Measurements from ENCODE around the gene UNG.

UNG gene

DNA sequence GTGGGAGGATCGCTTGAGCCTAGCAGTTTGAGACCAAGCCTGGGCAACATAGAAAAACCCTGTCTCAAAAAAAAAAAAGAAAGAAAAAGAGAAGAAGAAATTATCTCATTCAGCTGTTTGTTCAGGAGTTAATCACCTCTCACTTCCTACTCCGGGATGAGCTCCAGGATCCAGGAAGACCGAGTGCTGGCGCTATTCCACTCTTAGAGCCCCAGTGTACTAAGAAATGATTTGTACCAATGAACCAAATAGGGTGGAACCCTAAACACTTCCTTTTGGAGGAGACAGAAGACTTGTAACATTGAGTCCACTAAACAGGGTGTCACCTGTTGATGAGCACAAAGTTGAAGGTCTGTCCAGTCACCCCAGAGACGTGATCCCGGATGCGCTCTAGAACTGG, 7.7 kb upstream of the UNG start:
- DNase-seq (ENCODE audit: low read depth): no peak

DNA sequence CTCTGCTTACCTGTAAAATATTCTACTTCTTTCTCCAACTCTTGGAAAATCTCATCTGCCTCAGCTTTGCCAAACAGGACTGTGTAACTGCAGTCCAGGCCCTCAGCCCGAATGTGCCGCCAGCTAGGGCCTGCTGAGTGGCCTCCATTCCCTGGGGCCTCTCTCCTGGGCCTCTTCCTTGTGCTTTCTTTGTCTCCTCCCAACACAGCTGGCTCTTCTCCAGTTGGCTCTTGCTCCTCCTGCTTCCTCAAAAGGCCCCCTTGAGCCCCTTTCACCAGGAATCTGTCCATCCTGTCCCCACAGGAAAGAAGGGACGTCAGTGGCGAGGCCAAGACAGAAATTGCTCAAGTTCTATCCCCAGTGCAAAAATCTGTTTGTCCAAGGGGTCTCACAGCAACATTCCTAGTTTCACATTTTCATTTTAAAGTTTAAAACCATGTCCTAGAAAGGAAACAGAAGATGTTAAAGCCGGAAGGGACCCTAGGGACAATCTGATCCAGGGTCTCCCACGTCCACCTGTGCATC, 4.8 kb upstream of the UNG start:
- DNase-seq (ENCODE audit: low read depth): no peak

- peak; percentile 90 for DNase-seq (ENCODE audit: low read depth)
Observed at GRCh38 chr12:109093022-109093918, 4.1 kb upstream of the UNG start, which contains the start of gene ALKBH2. TSS of gene ALKBH2 (minus strand) at chr12:109093472. CDS start at chr12:109092786, 686 bp downstream.

- no peak for DNase-seq (ENCODE audit: low read depth)
Observed at GRCh38 chr12:109097140-109097434, 310 bp upstream of the UNG start.

- DNase-seq (ENCODE audit: low read depth): no peak
Observed at GRCh38 chr12:109098183-109098604, 797 bp downstream of the UNG start.

- DNase-seq (ENCODE audit: low read depth): no peak
Observed at GRCh38 chr12:109098651-109099050, 1.3 kb downstream of the UNG start.

- DNase-seq (ENCODE audit: low read depth): no peak
Observed at GRCh38 chr12:109099431-109100020, 2.1 kb downstream of the UNG start.

DNA sequence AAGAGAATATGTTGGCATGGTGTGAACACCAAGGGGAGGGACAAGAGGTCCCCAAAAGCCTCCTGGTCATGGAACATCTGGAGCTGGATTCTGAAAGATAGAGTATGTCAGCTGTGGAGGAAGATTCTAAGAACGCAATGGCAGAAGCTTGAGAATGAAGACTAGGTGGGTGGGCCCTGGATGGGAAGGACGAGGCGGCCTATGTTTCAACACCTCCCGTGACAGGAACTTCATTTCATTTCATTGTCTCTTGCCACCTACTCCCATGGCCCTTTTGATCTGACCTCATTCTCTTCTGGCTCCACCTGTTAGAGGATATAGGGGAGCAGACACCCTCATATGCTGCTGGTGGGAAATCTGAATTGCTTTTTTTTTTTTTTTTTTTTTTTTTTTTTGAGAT, 3.3 kb downstream of the UNG start:
- no peak for DNase-seq (ENCODE audit: low read depth)

DNA sequence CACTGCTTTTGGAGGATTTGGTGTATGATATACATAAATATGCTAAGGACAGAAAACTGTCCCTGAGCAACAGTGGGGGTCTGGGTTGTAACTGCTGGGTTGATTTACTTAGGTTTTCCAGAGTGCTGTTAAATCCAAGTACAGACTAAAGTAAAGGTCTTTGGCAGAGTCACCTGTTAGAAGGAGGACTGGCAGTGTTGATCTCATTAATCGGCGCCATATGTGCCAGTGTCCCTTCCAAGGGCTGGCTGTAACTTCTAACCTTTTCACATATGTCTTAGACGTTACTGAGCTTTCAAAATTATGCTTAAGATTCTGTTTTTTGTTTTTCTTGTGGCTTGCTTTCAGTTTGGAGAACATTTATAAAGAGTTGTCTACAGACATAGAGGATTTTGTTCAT, 5.1 kb downstream of the UNG start:
- DNase-seq (ENCODE audit: low read depth): no peak

GRCh38 chr12:109105176-109105575, 7.8 kb downstream of the UNG start:
- no peak for DNase-seq (ENCODE audit: low read depth)

GRCh38 chr12:109109746-109110350, 12.5 kb downstream of the UNG start:
- DNase-seq (ENCODE audit: low read depth): no peak

DNA sequence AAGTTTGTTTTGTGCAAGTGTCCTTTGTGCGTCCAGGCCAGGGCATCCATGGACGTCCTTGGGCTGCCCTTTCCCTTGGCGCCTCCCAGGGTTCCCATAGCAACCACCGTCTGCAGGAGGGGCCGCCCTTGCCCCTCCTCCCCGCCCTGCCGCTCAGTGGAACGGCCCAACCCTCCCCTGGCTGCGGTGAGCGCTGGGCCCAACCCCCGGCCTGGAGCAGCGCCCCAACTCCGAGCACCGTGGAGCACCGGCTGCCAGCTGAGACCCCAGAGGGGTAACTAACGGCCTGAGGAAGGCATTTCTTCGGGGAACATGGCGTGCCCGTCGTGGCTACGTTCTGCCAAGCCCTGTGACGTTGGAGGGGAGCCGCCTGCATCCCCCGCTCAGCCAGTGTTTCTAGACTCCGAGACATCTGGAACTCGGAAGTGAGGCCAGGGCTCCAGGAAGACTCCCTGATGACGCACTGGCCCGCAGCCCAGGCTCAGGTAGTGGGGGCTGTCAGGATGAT, 13.6 kb downstream of the UNG start:
- no peak for DNase-seq (ENCODE audit: low read depth)

DNA sequence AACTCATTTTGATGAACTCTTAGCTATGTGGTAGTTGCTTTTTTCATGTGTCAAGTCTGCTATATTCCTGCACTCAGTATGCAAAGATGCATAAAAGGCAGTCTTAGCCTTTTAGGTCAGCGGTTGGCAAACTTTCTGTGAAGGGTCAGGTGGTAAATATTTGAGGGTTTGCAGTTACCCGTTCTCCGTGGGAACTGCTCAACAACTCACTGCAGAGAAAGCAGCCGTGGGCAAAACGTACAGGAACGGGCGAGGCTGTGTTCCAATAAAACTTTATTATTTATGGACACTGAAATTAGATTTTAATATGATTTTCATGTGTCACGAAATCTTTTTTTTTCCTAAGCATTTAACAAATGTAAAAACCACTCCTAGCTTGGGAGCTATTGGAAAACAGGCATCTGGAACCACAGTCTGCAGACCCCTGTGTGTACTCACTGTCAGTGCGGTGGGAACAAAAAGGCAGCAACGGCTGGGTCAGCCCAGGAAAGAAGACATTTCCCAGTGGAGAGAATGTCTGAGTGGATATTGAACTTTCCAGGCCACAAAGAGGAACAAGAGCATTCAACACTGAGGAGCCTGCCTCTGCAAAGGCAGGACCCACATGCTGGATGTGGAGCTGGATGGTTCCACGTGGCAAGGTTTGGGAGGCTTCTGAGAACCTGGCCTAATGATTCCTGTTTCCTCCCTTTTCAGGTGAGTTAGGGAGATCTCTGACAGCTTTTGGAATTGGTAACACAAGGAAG, 15.5 kb downstream of the UNG start:
- no peak for DNase-seq (ENCODE audit: low read depth)

DNA sequence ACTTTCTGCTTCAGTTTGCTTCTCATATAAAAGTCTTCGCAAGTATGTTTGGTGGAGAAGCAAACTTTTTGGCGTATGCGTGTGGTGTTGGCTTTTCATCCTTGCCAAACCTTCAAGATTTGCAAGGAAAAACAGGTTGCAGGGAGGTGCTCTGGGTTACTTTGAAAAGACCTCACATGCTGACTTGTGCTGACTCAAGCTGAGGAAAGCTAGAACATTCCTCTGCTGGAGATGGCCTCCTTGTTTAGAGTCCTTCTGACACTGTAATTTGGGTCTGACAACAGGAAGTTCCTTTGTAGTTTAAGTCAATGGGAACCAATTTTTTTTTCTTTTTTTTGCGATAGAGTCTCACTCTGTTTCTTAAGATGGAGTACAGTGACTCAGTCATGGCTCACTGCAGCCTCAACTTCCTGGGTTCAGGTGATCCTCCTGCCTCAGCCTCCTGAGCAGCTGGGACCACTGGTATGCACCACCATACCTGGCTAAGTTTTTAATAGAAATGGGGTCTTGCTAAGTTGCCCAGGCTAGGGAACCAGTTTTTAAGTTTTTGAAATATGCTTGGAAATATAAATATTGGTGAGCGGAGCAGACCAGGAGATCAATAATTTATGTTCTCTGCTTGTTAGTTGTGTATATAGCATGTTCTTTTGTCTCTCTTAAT, 16.4 kb downstream of the UNG start:
- DNase-seq (ENCODE audit: low read depth): no peak

DNA sequence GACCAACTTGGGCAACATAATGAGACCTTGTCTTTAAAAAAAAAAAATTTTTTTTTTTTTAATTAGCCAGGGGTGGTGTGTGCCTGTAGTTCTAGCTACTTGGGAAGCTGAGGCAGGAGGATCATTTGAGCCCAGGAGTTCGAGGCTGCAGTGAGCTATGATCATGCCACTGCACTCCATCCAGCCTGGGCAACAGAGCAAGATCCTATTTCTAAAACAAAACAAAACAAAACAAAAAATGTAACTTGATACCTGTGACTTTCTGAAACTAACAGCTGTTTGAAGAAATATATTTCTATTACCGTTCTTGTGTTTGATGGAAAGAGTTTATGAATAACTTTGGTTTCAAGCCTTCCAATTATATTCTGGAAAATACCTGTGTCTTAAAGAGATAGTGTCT, 17.2 kb downstream of the UNG start:
- no peak for DNase-seq (ENCODE audit: low read depth)

DNA sequence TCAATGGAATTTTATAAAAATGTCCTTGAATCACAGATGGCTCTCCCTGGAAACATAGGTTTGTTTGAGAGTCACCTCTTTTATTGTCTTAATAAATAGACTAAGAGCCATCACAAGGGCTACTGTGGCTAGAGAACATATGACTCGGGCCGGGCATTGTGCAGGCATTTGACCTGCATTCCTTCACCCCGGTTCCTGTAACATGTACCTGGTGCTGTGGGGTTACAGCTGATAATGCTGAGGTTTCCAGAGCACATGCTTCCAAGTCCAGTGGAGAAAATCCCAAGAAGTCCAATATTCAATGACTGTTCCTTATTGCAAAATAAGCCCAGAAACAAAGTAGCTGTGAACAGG, 18.0 kb downstream of the UNG start:
- no peak for DNase-seq (ENCODE audit: low read depth)

DNA sequence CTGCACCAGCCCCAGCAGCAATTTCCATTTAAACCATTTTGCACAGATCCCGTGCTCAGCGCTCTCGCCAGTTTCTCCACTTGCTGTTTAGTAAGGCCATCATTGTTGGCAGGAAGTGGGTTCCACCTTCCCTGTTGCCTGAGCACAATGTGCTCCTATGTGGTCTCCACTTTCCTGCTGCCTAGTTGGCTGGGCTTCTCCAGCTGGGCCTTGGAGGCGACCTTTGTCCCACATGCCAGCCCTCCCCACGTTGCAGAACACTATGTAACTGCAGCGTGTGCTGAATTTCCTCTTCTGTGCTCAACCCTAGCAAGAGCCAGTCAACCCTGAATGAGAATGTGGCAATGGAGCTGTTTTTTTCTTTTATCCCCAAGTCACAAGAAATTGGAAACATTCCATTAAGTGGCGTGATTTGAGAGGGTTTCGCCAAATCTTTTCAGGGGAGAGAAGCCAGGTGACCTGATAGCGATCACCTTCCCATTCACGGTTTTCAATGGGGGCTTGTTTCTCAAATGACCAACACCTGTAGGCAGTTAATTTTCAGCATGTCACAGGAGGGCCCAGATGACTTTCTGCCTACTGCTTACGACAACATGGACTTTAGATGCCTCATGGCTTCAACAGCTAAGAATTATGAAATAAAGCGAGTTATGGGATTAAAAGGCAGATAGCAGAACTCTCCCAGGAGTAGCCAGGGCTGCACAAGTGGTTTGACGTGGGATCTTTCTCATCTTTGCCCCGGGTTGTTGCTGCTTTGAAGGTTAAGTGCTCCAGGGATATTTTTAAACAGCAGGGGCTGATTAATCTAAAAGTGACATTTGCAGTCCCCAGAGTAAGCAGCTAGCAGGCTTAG, 18.6 kb downstream of the UNG start, which contains the start of gene ACACB:
TSS of gene ACACB (plus strand) at position 830 of the 853 bp plus-strand sequence. CDS start 22,819 bp downstream, outside the sequence.
- no peak for DNase-seq (ENCODE audit: low read depth)

DNA sequence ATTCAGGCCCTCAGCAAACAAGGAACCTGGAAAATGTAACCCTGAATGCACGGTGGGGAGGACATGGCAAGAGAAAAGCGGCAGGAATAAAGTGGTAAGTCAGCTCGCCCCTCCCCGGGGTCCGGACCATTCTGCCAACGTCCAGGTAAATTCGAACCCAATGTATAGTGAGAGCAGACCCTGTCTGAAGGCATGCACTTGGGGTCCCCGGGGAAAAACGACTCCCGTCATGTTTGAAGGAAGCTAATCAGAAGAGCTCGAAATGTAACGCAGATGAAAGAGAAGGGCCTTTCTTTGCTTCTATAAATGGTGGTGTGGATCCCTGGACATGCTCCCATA, 19.2 kb downstream of the UNG start:
- DNase-seq (ENCODE audit: low read depth): no peak

- no peak for DNase-seq (ENCODE audit: low read depth)
Observed at GRCh38 chr12:109120095-109120494, 22.7 kb downstream of the UNG start.

DNA sequence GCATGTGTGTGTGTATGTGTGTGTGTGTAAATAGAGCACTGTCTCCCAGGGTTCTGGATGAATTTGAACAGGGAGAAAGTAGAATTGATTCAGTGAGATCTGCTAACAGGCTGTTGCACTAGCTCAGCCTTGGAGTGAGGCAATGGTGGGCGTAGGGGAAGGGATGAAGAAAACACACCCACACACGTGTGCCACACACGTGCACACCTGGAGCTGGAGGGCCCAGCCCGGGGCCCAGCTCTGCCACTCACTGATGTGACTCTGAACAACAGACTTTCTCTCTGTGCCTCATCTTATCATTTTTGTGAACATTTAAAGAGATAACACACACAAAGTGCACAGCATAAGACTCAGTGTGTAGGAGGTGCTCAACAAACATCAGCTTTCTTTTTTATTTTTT, 23.2 kb downstream of the UNG start:
- DNase-seq (ENCODE audit: low read depth): no peak

All from stimulated activated CD8-positive, alpha-beta memory T cell treated with anti-CD3 and anti-CD28 coated beads, Interleukin-15, amount 100 ng/mL, for 24 hours (primary cell).